Smooth muscle cell (in vitro differentiated cells): ENCODE results near the gene CAPN7. TPM values are rescaled to one million over a fixed set of nuclear protein-coding genes. Genes with fewer than 3 reads are reported as not detected.

Experiments
- DNase-seq: peaks from one replicate; lab custom pipeline; 2025; ENCODE audit not compliant: unreplicated experiment; lab: John Stamatoyannopoulos, UW
- H2AFZ ChIP-seq: fragments of 200-600 bp; sonication (generic); 2 replicates; pipeline ENCODE4 v1.6.0; 2016; ENCODE audit warnings: antibody characterized with exemption, low read depth, mild to moderate bottlenecking
- H3F3A ChIP-seq: fragments of 200-600 bp; sonication (generic); 2 replicates; pipeline ENCODE4 v1.6.0; 2017; ENCODE audit warnings: antibody characterized with exemption, low read depth
- H3K27ac ChIP-seq: fragments of 200-600 bp; sonication (generic); 2 replicates; pipeline ENCODE4 v1.5.1; 2016; ENCODE audit warnings: low read depth, mild to moderate bottlenecking
- H3K27me3 ChIP-seq: fragments of 200-600 bp; sonication (generic); 2 replicates; pipeline ENCODE4 v1.6.1; 2016; ENCODE audit warnings: low read depth, mild to moderate bottlenecking
- H3K36me3 ChIP-seq: fragments of 200-600 bp; sonication (generic); 2 replicates; pipeline ENCODE4 v1.5.1; 2016; ENCODE audit warnings: low read depth
- H3K4me1 ChIP-seq: fragments of 200-600 bp; sonication (generic); 2 replicates; pipeline ENCODE4 v1.5.1; 2016; ENCODE audit warnings: low read depth
- H3K4me2 ChIP-seq: fragments of 200-600 bp; sonication (generic); 2 replicates; pipeline ENCODE4 v1.6.0; 2016; ENCODE audit warnings: mild to moderate bottlenecking
- H3K4me3 ChIP-seq: fragments of 200-600 bp; sonication (generic); 2 replicates; pipeline ENCODE4 v1.5.1; 2016; ENCODE audit warnings: mild to moderate bottlenecking
- H3K79me2 ChIP-seq: fragments of 200-600 bp; sonication (generic); 2 replicates; pipeline ENCODE4 v1.6.0; 2016; ENCODE audit warnings: low read depth, mild to moderate bottlenecking
- H3K9ac ChIP-seq: fragments of 200-600 bp; sonication (generic); 2 replicates; pipeline ENCODE4 v1.6.0; 2016; ENCODE audit warnings: low read depth
- H3K9me3 ChIP-seq: fragments of 200-600 bp; sonication (generic); replicated peaks from 2 replicates; pipeline ENCODE4 v1.5.1; 2016; ENCODE audit warnings: low read depth
- H4K20me1 ChIP-seq: fragments of 200-600 bp; sonication (generic); 2 replicates; pipeline ENCODE4 v1.6.0; 2016; ENCODE audit warnings: low read depth
- CTCF ChIP-seq: fragments of 200-600 bp; sonication (generic); IDR thresholded peaks from 2 replicates; pipeline ENCODE4 v1.5.1; 2017; ENCODE audit warnings: borderline replicate concordance, mild to moderate bottlenecking, antibody characterized with exemption; ENCODE audit not compliant: insufficient read depth, poor library complexity, severe bottlenecking
- WGBS: methylation state at CpG from one replicate; pipeline ENCODE4 v1.1.7; 2016; ENCODE audit warnings: low lambda C conversion rate; 5-methylcytosine and 5-hydroxymethylcytosine counted together
- polyA plus RNA-seq: library from polyadenylated mRNA; unstranded; fragments of >200 nt; fragmentation: Nextera tagmentation; extraction: Ambion mirVana; gene quantifications from 2 replicates; pipeline ENCODE4 v1.2.1, GENCODE V29; 2016
- total RNA-seq: library from RNA; depleted of rRNA; stranded (reverse); fragments of >200 nt; gene quantifications from 2 replicates; pipeline ENCODE4 v1.2.3, GENCODE V29; 2014

The CAPN7 gene
- total and polyA plus RNA-seq, 2 experiments from 2014 or later: 20.5 to 38.7 TPM

- no peak overlapping the region for H3K9ac ChIP-seq
- peaks cover 11% of the 10 kb centered on the region for H3F3A ChIP-seq
- H3K27ac ChIP-seq: no peak overlapping the region
- no peaks in the 10 kb centered on the region for H4K20me1 ChIP-seq
- H3K4me3 ChIP-seq: no peak overlapping the region
- no peak overlapping the region for H2AFZ ChIP-seq
- no peak overlapping the region for H3K4me2 ChIP-seq
- no peaks in the 10 kb centered on the region for H3K27me3 ChIP-seq
- H3K9me3 ChIP-seq: no peaks in the 10 kb centered on the region
- DNase-seq: no peak
- no peaks in the 10 kb centered on the region for H3K4me1 ChIP-seq
- H3K36me3 ChIP-seq: no peaks in the 10 kb centered on the region
- TF ChIP-seq CTCF: no peak
- 88% methylated on average over 13 of the region's 13 CpGs for WGBS
- peaks cover 14% of the 10 kb centered on the region for H3K79me2 ChIP-seq
Measured at GRCh38 chr3:15266510-15267376, 60.7 kb downstream of the CAPN7 start.

- no peaks in the 10 kb centered on the region for H4K20me1 ChIP-seq
- DNase-seq: no peak
- H3K79me2 ChIP-seq: peaks cover 10% of the 10 kb centered on the region
- no peak overlapping the region for H3K9ac ChIP-seq
- H3F3A ChIP-seq: peaks cover 11% of the 10 kb centered on the region
- H3K4me1 ChIP-seq: no peaks in the 10 kb centered on the region
- H3K4me3 ChIP-seq: no peak overlapping the region
- 82% methylated on average over 3 of the region's 3 CpGs for WGBS
- H2AFZ ChIP-seq: no peak overlapping the region
- H3K27me3 ChIP-seq: no peaks in the 10 kb centered on the region
- no peaks in the 10 kb centered on the region for H3K36me3 ChIP-seq
- no peak overlapping the region for H3K27ac ChIP-seq
- no peaks in the 10 kb centered on the region for H3K9me3 ChIP-seq
- no peak for TF ChIP-seq CTCF
- no peak overlapping the region for H3K4me2 ChIP-seq
Measured at GRCh38 chr3:15267502-15267901, 61.5 kb downstream of the CAPN7 start.

- Histone ChIP-seq H3K27ac (peak overlapping the region; percentile 98), H3K4me2 (no peak overlapping the region), H3K36me3 (no peaks in the 10 kb centered on the region), H3K4me1 (no peaks in the 10 kb centered on the region), H3F3A (peaks cover 11% of the 10 kb centered on the region), H3K79me2 (peaks cover 8% of the 10 kb centered on the region), H4K20me1 (no peaks in the 10 kb centered on the region), H3K27me3 (no peaks in the 10 kb centered on the region), H3K9ac (no peak overlapping the region), H3K9me3 (no peaks in the 10 kb centered on the region), H2AFZ (no peak overlapping the region), H3K4me3 (no peak overlapping the region)
- peak; percentile 38 for DNase-seq
- peak; percentile 95 for TF ChIP-seq CTCF
- 38% methylated on average over 15 of the region's 15 CpGs for WGBS
Measured at GRCh38 chr3:15268033-15268631, 62.1 kb downstream of the CAPN7 start.
